H54 (cell line): ENCODE measurements around the gene TBC1D5.

Experiments
- DNase-seq: peaks from one replicate; pipeline ENCODE4 v3.0.0; 2011; ENCODE audit warnings: low spot score, mixed read lengths; ENCODE audit not compliant: insufficient read length
- FAIRE-seq: peaks from 3 replicates; lab custom pipeline; 2011; peaks lifted over from hg19 to GRCh38; lab: Jason Lieb, UNC
- POLR2A ChIP-seq: IDR thresholded peaks from 2 replicates; pipeline ENCODE4 v1.6.1; 2011; ENCODE audit warnings: low read depth, mild to moderate bottlenecking, low read length

Gene TBC1D5

DNA sequence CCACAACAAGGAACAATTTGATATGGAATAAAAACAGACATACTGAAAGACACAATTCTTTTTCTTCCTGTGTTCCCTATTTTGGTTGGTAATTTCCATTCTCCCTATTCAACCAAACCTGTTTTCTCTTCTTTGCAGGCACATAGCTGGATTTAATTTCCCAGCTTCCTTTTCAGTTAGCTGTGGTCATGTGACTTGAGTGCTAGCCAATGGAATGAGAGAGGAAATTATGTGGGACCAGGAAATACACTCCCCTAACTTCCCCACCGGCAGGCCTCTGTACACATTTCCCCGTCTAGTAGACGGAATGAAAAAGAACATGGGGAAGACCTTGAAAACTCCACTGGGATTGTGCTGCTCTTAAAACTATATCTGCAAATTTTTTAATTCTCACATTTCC lies 351.6 kb downstream of the TBC1D5 start:
- DNase-seq (no peak), FAIRE-seq (no peak)
- no peak for TF ChIP-seq POLR2A

DNA sequence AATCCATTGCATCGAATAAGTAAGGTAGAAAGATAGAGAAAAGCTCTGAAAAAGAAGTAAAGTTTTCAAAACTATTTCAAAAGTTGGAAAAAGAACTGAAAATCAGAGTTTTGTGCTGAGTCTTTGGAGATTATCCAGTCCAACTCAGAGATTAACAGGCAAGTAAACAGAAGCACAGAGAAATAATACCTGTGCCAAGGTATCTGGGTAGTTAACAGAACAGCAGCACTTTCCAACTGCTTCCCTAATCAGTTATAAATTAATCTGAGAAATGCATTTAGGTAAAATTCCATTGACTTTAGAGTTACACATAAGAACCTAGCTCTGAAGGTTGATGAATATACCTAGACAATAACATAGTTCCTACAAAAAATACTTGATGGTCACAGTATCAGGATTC lies 355.3 kb downstream of the TBC1D5 start:
- FAIRE-seq (no peak), DNase-seq (no peak)
- no peak for TF ChIP-seq POLR2A

DNA sequence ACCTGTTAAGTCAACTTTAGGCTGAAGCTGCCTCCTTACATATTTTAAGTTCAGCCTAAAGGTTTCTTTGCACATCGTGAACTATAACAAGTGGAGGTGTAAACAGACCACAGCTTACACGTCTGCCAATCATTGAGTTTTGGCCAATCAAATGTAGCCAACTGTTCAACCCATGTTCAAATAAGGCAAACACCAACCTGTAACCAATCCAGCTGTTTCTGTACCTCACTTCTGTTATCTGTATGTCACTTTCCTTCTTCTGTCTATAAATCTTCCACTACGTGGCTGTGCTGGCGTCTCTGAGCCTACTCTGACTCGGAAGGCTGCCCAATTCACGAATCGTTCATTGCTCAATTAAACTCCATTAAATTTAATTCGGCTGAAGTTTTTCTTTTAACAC lies 356.0 kb downstream of the TBC1D5 start:
- FAIRE-seq: no peak
- TF ChIP-seq POLR2A: no peak
- DNase-seq: no peak

DNA sequence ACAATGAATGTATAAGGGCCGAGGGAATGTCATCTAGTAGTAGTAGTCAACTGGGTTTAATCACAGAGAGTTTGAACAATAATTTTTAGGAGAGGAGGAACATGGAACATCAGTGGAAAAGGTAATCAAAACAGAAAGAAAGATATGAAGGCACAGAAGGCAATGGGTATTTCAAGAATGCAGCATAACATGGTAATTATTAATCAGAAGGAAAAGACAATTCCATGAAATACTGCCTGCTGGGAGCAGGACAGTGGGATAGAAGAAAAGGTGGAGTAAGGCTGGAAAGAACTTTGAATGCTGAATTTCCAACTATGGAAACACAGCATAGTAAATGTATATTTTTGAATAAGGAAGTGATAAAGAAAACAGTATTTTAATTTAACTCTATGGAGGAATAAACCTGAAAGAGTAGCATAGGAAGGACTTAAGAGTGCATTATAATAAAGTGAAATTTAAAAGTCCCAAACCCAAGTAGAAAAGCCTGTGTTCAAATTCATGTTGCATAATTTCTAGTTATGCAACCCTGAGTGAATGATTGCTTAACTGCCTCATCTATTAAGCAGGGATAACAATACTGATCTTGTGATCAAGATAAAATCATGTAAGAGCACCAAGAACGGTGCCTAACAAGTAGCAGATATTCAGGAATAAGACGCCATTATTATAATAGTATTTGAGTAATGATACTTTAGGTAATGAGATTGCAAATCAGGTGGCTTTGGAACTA lies 357.7 kb downstream of the TBC1D5 start:
- DNase-seq (no peak), FAIRE-seq (no peak)
- TF ChIP-seq POLR2A: no peak

DNA sequence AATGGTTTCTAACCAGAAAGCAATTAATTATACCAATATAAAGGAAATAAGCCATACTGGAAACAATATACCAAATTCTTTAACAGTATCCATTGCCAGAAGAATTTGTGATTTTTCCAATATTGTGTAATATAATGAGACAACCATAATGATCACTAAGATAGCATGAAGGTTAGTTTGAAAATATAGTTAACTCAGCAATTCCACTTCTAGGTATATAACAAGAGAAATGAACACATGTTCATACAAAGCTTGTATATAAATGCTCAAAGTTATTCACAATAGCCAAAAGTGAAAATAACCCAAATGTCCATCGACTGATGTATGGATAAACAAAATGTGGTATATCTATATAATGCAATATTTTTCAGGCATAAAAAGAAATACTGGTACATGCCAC lies 369.1 kb downstream of the TBC1D5 start:
- TF ChIP-seq POLR2A: no peak
- DNase-seq (no peak), FAIRE-seq (no peak)

DNA sequence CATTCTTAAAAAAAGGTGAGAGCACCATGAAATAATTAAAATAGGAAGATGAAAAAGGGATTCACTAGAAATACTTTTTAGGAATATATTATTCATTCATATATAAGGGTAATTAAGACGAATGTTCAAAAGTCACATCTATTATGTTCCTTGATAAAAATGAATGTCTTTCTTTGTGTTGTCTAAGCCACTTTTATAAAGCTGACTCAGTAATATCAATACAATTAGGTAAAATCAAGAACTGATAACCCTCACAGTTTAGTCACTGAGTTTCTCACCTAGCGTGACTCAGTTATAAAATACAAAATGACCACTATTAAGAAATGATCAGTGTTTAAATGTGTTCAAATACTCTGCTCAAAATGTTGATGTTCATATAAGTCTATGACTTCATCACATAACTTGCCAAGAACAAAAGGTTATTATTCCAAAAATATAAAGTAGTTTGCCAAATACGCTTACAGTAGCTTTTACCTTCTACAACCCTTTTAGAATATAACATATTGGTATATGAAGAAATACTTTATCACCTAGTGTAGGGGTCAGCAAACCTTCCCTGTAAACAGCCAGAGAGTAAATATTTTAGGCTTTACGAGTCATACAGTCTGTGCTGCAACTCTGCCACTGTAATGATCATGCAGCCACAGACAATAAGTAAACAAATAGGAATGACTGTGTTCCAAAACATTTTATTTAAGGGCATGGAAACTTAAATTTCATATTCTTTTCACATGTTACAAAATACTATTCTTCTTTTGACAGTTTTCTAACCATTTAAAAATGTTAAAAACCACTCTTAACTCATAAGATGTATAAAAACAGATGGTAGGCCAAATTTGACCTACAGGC lies 369.8 kb downstream of the TBC1D5 start:
- no peak for TF ChIP-seq POLR2A
- peak; percentile 72 for FAIRE-seq
- DNase-seq: no peak

DNA sequence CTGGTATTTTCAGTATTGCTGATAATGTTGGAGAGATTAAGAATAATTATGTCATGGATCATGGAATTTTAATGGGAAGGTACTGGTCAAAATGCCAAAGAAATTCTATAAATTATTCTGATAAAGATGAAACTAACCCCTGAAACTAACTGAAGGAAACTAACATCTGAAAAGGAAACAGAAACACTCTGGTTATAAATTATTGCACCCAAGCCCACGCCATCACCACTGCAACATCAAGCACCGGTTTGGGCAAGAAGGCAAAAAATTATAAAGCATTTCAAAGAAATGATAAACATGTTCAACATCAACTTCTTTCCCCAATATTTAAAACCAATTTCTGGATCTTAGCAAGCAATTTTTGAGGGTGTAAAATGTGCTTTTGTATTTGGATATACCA lies 372.5 kb downstream of the TBC1D5 start:
- no peak for DNase-seq
- no peak for FAIRE-seq
- TF ChIP-seq POLR2A: no peak

DNA sequence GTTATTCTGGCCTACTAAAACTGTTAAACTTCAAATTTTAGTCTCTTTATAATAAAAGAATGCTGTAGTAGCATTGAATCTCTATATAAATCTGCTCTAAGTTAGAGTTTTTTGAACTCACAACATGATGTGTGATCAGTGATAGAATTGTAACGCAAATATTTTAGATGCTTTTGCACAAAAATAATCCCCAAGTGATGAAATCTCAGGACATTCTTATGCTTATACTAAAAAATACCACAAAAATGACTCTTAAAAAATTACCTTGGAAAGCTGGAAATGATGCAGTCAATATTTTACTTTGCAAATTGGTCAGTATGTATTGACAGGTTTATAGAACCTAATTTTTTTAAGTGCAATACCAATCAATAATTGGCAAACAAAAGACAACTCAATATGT lies 375.3 kb downstream of the TBC1D5 start:
- FAIRE-seq (no peak), DNase-seq (no peak)
- no peak for TF ChIP-seq POLR2A

DNA sequence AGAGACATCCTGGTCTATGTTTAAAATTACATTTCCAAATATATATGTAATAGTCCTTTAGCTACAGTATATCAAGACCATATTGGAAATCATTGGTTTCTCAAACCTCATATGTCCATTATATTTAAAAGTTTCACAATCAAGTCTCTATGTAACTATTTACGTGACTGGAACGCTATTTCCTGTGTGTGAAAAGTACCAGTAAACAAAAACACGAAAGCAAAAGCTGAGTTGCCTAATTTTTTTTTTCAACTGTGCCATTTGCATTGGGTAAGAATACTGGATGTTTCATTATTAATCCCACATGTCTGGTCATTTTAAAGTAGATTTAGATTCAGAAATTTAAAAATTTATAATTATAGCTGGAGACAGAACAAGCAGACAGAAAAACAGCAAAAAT lies 381.4 kb downstream of the TBC1D5 start:
- no peak for DNase-seq
- no peak for FAIRE-seq
- TF ChIP-seq POLR2A: no peak

DNA sequence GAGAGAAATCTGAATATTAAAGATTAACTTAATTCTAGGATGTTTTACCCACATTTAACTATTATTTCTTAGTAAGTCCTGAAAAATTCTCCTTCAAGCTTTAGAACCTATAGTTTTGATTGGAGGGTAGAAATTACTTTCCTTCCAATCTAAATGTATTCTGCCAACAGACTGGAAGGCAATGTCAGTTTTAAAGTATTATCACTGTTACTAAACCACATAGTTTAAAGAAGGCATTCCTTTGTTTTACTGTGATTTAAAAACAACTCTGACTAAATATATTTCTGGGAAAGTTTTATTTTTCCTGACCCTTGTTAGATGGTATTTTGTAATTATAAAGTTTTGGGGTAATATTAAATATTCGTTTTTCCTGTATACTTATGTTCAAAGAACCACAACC lies 382.5 kb downstream of the TBC1D5 start:
- no peak for DNase-seq
- TF ChIP-seq POLR2A: no peak
- FAIRE-seq: no peak

DNA sequence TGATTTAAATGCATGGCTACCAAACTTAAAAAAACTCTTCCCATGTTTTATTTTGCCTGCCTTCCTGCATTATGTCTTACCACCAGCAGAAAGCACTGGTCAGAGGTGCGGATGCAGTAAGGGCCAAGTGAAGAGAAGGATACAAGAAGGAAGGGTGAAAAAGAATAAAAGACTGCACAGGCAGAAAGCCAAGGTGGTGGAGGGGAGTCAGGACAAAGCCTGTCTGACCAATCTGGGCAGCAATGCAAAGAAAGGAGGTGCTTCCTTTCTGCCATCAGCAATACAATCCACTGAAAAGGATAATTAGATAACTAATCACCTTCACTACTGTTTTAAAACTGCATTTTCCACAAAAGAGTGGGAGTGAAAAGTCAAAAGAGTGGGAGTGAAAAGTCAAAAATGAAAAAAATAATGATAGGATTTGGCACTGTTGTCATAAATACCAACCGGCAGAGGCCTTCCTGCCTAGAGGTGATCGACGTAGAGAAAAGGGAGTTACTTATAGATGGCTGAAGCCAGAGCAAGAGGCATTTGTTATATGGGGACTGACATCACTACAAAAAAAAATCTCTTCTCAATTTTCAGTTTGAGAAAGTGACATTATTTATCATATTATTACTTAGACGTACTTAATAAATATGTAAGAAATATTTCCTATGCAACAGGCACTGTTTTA lies 385.3 kb downstream of the TBC1D5 start:
- DNase-seq (no peak), FAIRE-seq (no peak)
- no peak for TF ChIP-seq POLR2A

DNA sequence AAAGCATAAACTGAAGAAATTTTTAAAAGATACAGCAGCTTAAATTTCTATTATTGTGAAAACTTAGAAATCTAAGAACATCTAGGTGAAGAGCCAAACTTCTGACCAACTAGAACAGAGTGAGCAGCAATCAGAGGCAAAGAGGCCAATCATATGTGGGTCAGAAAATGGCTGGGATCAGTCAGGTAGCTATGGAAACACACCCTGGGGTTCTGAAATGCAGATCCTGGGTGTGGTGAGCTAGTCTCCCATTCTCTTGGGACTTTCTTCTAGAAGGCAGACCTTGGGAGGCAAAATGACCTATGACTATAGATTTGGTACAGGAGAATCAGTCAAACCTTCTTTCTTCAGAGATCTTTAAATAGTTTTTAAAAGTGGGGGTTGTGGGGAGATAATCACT lies 385.8 kb downstream of the TBC1D5 start:
- FAIRE-seq: no peak
- TF ChIP-seq POLR2A: no peak

DNA sequence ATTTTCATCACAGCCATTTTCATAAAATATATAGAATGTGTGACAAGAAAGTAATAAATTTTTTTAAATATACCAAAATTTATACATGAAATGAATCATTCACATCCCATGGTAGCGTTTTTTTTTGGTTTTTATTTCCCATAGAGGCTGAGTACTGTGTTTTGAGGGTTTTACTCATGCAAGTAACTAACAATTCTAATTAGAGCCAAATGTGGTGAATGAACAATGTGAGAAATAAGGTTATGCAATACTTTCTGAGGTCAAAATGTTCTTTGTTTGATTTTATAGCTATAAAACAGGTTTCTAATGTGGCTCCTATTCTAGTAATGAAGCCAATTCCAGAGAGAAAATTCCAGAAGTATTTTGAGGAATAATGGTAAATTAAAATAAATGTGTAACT lies 386.8 kb downstream of the TBC1D5 start:
- no peak for TF ChIP-seq POLR2A
- DNase-seq (no peak), FAIRE-seq (no peak)

More for the DNA sequence above, 385.8 kb downstream of the TBC1D5 start:
- no peak for DNase-seq

DNA sequence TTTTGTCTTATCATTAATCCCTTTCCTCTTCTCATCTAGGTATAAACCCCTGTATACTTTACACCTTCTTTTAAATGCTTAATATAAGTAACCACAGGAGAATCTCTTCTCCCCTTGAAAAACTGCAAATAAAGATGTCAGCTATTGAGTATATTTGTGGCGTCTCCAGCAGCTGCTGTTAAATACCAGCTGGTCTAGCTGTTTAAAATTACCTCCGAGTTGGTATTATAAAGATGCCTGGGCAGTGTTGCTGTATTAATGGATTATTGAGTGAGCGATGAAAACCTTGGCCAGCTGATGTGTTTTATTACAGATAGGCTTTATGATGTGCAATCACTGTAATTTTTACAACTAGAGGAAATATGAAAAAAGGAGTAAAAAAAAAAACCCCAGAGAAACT lies 388.1 kb downstream of the TBC1D5 start:
- no peak for TF ChIP-seq POLR2A
- FAIRE-seq: no peak

More for the DNA sequence above, 388.1 kb downstream of the TBC1D5 start:
- no peak for DNase-seq
